HG03135 (cell line): Measurements from ENCODE around the gene FABP2.

Source experiments
- ATAC-seq: cut with Tn5 transposase; IDR thresholded peaks from one replicate; pipeline ENCODE4 v1.9.1; 2021; ENCODE audit warnings: mild to moderate bottlenecking, moderate library complexity; ENCODE audit not compliant: unreplicated experiment

FABP2 gene

DNA sequence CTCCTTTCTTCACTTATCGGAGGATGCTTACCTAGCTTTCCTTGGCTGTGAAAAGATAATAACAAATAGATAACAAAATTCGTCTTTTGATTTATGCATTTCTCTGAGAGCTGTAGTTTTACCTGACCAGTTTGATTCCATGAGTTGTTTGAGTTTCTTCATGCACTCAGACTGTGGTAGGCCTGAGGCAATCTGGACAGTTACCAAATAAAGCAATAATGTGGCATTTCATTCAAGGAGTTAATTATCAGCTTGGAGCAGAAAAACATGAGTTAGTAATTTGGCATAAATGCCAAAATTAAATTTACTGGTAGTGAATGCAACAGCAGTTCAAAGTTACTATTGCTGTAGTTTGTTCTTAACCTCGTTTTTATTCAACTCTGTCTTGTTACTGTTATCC lies 53.5 kb downstream of the FABP2 start:
- ATAC-seq, result no peak
